RWPE2 (cell line): ENCODE data around the gene CLMP.
"Not testable (repeated sequence)": the region's sequence is repeated elsewhere in the genome, so short reads cannot be mapped to it uniquely, and the experiment has no call there.

Experiments used
- ATAC-seq: fragments of 200-7000 bp; cut with Tn5 transposase; 3 replicates; pipeline ENCODE4 v1.9.1; 2021; ENCODE audit warnings: low read depth
- DNase-seq: peaks from one replicate; pipeline ENCODE4 v3.0.0-alpha.2; 2020; ENCODE audit warnings: low spot score
- H3K27ac ChIP-seq: fragments of 450-650 bp; 2 replicates; pipeline ENCODE4 v1.5.1; 2017; ENCODE audit warnings: mild to moderate bottlenecking; ENCODE audit not compliant: poor library complexity, severe bottlenecking
- H3K27me3 ChIP-seq: fragments of 250-450 bp; sonication (Bioruptor Pico); 2 replicates; pipeline ENCODE4 v1.5.1; 2021; ENCODE audit warnings: mild to moderate bottlenecking, moderate library complexity; ENCODE audit not compliant: insufficient read depth, poor library complexity, severe bottlenecking
- H3K36me3 ChIP-seq: fragments of 250-450 bp; sonication (Bioruptor Pico); 2 replicates; pipeline ENCODE4 v1.5.1; 2020; ENCODE audit warnings: low read depth, mild to moderate bottlenecking, moderate library complexity
- H3K4me1 ChIP-seq: fragments of 250-450 bp; sonication (Bioruptor Pico); 2 replicates; pipeline ENCODE4 v1.5.1; 2021; ENCODE audit warnings: mild to moderate bottlenecking, moderate library complexity; ENCODE audit not compliant: insufficient read depth, poor library complexity, severe bottlenecking
- H3K4me3 ChIP-seq: fragments of 250-450 bp; sonication (Bioruptor Pico); 2 replicates; pipeline ENCODE4 v1.5.1; 2021; ENCODE audit warnings: mild to moderate bottlenecking, moderate library complexity; ENCODE audit not compliant: severe bottlenecking
- H3K9me3 ChIP-seq: fragments of 250-450 bp; sonication (Bioruptor Pico); 2 replicates; pipeline ENCODE4 v1.5.1; 2021; ENCODE audit warnings: mild to moderate bottlenecking, moderate library complexity; ENCODE audit not compliant: severe bottlenecking
- CTCF ChIP-seq: fragments of 450-650 bp; IDR thresholded peaks from one replicate; pipeline ENCODE4 v1.5.1; 2017; ENCODE audit warnings: mild to moderate bottlenecking, moderate library complexity; ENCODE audit not compliant: poor library complexity, severe bottlenecking

CLMP gene

GRCh38 chr11:123062158-123062891, 132.7 kb downstream of the CLMP start:
- ATAC-seq (peak; percentile 91), DNase-seq (peak; percentile 99)
- Histone ChIP-seq H3K27me3 (no peaks in the 10 kb centered on the region), H3K4me3 (peak overlapping the region; percentile 96), H3K4me1 (peaks cover 26% of the 10 kb centered on the region), H3K27ac (peak overlapping the region; percentile 92), H3K36me3 (peaks cover 62% of the 10 kb centered on the region), H3K9me3 (no peaks in the 10 kb centered on the region)
- no peak for TF ChIP-seq CTCF

DNA sequence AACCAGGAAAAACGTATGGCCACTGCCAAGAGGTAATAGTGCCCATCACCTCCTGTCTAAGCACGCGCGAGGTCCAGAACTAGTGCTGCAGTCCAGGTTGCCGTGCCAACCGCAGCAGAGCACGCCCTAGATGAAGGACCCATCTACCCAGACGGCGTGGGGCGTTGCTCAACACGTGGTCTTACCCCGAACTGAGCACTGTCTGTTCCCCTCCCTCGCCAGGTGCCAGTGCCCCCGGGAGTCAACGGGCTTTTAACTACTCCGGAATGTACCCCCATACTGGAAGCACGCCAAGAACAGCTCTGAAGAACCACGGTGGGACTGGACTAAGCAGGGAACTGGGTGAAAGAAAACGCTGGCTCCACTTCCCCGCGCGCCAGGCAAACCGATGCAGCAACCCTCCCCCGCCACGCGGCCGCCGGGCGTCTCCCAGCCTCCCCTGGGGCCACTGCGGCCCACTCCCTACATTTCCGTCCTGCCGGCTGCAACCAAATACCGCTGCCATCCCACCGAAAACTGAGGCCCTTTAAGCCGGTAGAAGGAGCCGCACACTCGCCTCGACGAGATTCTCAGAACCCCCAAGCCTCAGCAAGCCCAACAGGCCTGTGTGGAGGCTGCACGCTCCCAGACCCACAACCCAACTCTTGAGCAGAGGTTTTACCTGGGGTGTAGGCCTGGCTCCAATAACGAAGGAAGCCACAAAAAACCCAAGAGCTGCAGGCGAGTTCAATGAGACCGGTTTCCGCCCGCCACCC, 133.5 kb downstream of the CLMP start, which contains the start of gene HSPA8:
TSS of gene HSPA8 (minus strand) at position 734 of the 755 bp plus-strand sequence. CDS start 812 bp downstream, outside the sequence.
- peaks cover 69% of the 10 kb centered on the region for H3K36me3 ChIP-seq
- no peaks in the 10 kb centered on the region for H3K9me3 ChIP-seq
- H3K27me3 ChIP-seq, result no peaks in the 10 kb centered on the region
- ATAC-seq, result no peak
- peak; percentile 68 for DNase-seq
- H3K4me3 ChIP-seq, result peak within 1 kb of the TSS; percentile 96
- H3K4me1 ChIP-seq, result peaks cover 26% of the 10 kb centered on the region
- no peak for TF ChIP-seq CTCF
- H3K27ac ChIP-seq, result peak within 1 kb of the TSS; percentile 92

GRCh38 chr11:123060277-123061000, 134.6 kb downstream of the CLMP start:
- no peak for ATAC-seq
- H3K27me3 ChIP-seq, result no peaks in the 10 kb centered on the region
- no peak for DNase-seq
- peak overlapping the region; percentile 92 for H3K27ac ChIP-seq
- H3K4me1 ChIP-seq, result peaks cover 18% of the 10 kb centered on the region
- peak overlapping the region; percentile 96 for H3K4me3 ChIP-seq
- no peak for TF ChIP-seq CTCF
- no peaks in the 10 kb centered on the region for H3K9me3 ChIP-seq
- peaks cover 81% of the 10 kb centered on the region for H3K36me3 ChIP-seq

GRCh38 chr11:123059041-123059920, 135.8 kb downstream of the CLMP start:
- not testable (repeated sequence) for H3K27me3 ChIP-seq, DNase-seq, ATAC-seq, H3K9me3 ChIP-seq
- Histone ChIP-seq H3K36me3 (peaks cover 85% of the 10 kb centered on the region), H3K4me3 (peak overlapping the region; percentile 96), H3K27ac (peak overlapping the region; percentile 92), H3K4me1 (peaks cover 14% of the 10 kb centered on the region)
